Sigmoid colon (tissue), 7 donors: ENCODE measurements around the gene CRYZ. TPM values are rescaled to one million over a fixed set of nuclear protein-coding genes. Genes with fewer than 3 reads are reported as not detected.

Experiments
- DNase-seq: peaks from one replicate; pipeline ENCODE4 v3.0.0-alpha.2; 2019
- H3K27ac ChIP-seq, 4 donors: fragments of 200-600 bp; sonication (generic); one replicate each; pipeline ENCODE4 v1.5.1; 2016 to 2019; ENCODE audit warnings: mild to moderate bottlenecking in 1 of 4
- H3K27me3 ChIP-seq, 3 donors: fragments of 200-600 bp; sonication (generic); one replicate each; pipeline ENCODE4 v1.5.1; 2019; ENCODE audit warnings: mild to moderate bottlenecking in 1 of 3
- H3K36me3 ChIP-seq, 4 donors: fragments of 200-600 bp; sonication (generic); one replicate each; pipeline ENCODE4 v1.5.1; 2016 to 2019
- H3K4me1 ChIP-seq, 4 donors: fragments of 200-600 bp; sonication (generic); one replicate each; pipeline ENCODE4 v1.5.1; 2017 to 2019
- H3K4me3 ChIP-seq, 4 donors: fragments of 200-600 bp; sonication (generic); one replicate each; pipeline ENCODE4 v1.5.1; 2017 to 2019; ENCODE audit warnings: mild to moderate bottlenecking in 2 of 4, moderate library complexity in 1 of 4
- H3K9me3 ChIP-seq, 4 donors: fragments of 200-600 bp in 3 of 4; sonication (generic) in 3 of 4; one replicate each; pipeline versions ENCODE4 v1.5.1 to v1.6.1; 2013 to 2019
- CTCF ChIP-seq, 4 experiments: fragments of 450-650 bp in 3 of 4; fragments of 200-600 bp in 1 of 4; IDR thresholded peaks; one replicate each; pipeline ENCODE4 v1.5.1; 2016 to 2019; ENCODE audit warnings: antibody characterized with exemption in 4 of 4, mild to moderate bottlenecking in 3 of 4, moderate library complexity in 2 of 4
- EP300 ChIP-seq, 4 donors: sonication (generic); formaldehyde crosslinking; IDR thresholded peaks; one replicate each; pipeline ENCODE4 v1.6.1; 2017; ENCODE audit warnings: antibody characterized with exemption in 4 of 4
- POLR2A ChIP-seq, 2 donors: fragments of 450-650 bp; IDR thresholded peaks; one replicate each; pipeline ENCODE4 v1.6.1; 2016; ENCODE audit warnings: antibody characterized with exemption in 2 of 2, mild to moderate bottlenecking in 2 of 2, moderate library complexity in 2 of 2
- POLR2AphosphoS5 ChIP-seq, 4 donors: sonication (generic); formaldehyde crosslinking; IDR thresholded peaks; one replicate each; pipeline ENCODE4 v1.6.1; 2017; ENCODE audit warnings: antibody characterized with exemption in 4 of 4
- WGBS, 2 donors: extraction: QIAGEN DNeasy Blood & Tissue Kit; methylation state at CpG; one replicate each; pipeline ENCODE4 v1.1.7; 2013; 5-methylcytosine and 5-hydroxymethylcytosine counted together
- intact Hi-C: fragments of 100-400 bp; cut with DNase I; formaldehyde crosslinking; loops from one replicate; pipeline ENCODE4 v1.15.1; 2023
- polyA plus RNA-seq, 3 donors: library from polyadenylated mRNA; stranded (reverse); fragments of 200-250 nt; gene quantifications; one replicate each; pipeline ENCODE4 v1.2.3, GENCODE V29; 2013
- total RNA-seq, 4 donors: library from RNA; depleted of rRNA; stranded (reverse); fragments of >200 nt; gene quantifications; one replicate each; pipeline ENCODE4 v1.1.0, GENCODE V29; 2016
- donor health status: healthy with polysubstance abuse.
- donor health status: Bipolar disorder and iron deficiency.
- donor health status: healthy.

Gene CRYZ
- total and polyA plus RNA-seq, 7 donors = 10.4 to 43.2 (median 25.2) TPM

- WGBS, 2 donors = 86 to 94% methylated on average over 6 of the region's 6 CpGs
- intact Hi-C loops = no loop called here
Measured at GRCh38 chr1:74729741-74730478, 2.9 kb downstream of the CRYZ start.

GRCh38 chr1:74728736-74729135 lies 4.1 kb downstream of the CRYZ start:
- no peak for DNase-seq
- WGBS, 2 donors = 72 to 89% methylated on average over 3 of the region's 3 CpGs
- peak overlapping the region in 1 of 4 donors; percentile 31 for H3K27ac ChIP-seq
- intact Hi-C loops = no loop called here
- H3K9me3 ChIP-seq = peaks cover 0 to 6% (median 1%) of the 10 kb centered on the region in 4 donors
- H3K4me3 ChIP-seq = no peak overlapping the region
- TF ChIP-seq POLR2A (IDR thresholded peaks at IDR 0.05) = no peak
- H3K4me1 ChIP-seq = peaks cover 0 to 41% (median 31%) of the 10 kb centered on the region in 4 donors
- H3K36me3 ChIP-seq = peaks cover 0 to 11% (median under 1%) of the 10 kb centered on the region in 4 donors
- no peaks in the 10 kb centered on the region for H3K27me3 ChIP-seq

More at GRCh38 chr1:74729741-74730478, 2.9 kb downstream of the CRYZ start:
- Histone ChIP-seq H3K4me1 (peaks cover 0 to 53% (median 42%) of the 10 kb centered on the region in 4 donors), H3K27me3 (no peaks in the 10 kb centered on the region), H3K36me3 (peaks cover 0 to 3% (median 0%) of the 10 kb centered on the region in 4 donors), H3K27ac (no peak overlapping the region), H3K4me3 (no peak overlapping the region), H3K9me3 (peaks cover 0 to 6% (median 1%) of the 10 kb centered on the region in 4 donors)
- TF ChIP-seq POLR2A (IDR thresholded peaks at IDR 0.05) (no peak), CTCF (IDR thresholded peaks at IDR 0.05) (no peak), POLR2AphosphoS5 (IDR thresholded peaks at IDR 0.05) (no peak), EP300 (IDR thresholded peaks at IDR 0.05) (no peak)
- no peak for DNase-seq

- H3K27ac ChIP-seq = no peak overlapping the region
- peaks cover 8 to 38% (median 21%) of the 10 kb centered on the region in 4 donors for H3K36me3 ChIP-seq
- intact Hi-C loops = no loop called here
- H3K9me3 ChIP-seq = peaks cover 0 to 6% (median 1%) of the 10 kb centered on the region in 4 donors
- no peaks in the 10 kb centered on the region for H3K27me3 ChIP-seq
- TF ChIP-seq CTCF (IDR thresholded peaks at IDR 0.05) (no peak), EP300 (IDR thresholded peaks at IDR 0.05) (no peak), POLR2AphosphoS5 (IDR thresholded peaks at IDR 0.05) (no peak), POLR2A (IDR thresholded peaks at IDR 0.05) (no peak)
- DNase-seq = no peak
- H3K4me1 ChIP-seq = peaks cover 0 to 27% (median 18%) of the 10 kb centered on the region in 4 donors
- H3K4me3 ChIP-seq = no peak overlapping the region
- 96 to 100% methylated on average over 1 of the region's 1 CpG for WGBS, 2 donors
Measured at GRCh38 chr1:74726063-74726462, 6.8 kb downstream of the CRYZ start.

- Histone ChIP-seq H3K27me3 (no peaks in the 10 kb centered on the region), H3K4me1 (peaks cover 0 to 28% (median 24%) of the 10 kb centered on the region in 4 donors), H3K9me3 (no peaks in the 10 kb centered on the region), H3K36me3 (peaks cover 0 to 63% (median 30%) of the 10 kb centered on the region in 4 donors), H3K4me3 (no peak overlapping the region), H3K27ac (no peak overlapping the region)
- DNase-seq = no peak
- no peak for TF ChIP-seq POLR2AphosphoS5 (IDR thresholded peaks at IDR 0.05)
- TF ChIP-seq CTCF (IDR thresholded peaks at IDR 0.05) = no peak
- TF ChIP-seq EP300 (IDR thresholded peaks at IDR 0.05) = no peak
- TF ChIP-seq POLR2A (IDR thresholded peaks at IDR 0.05) = no peak
- intact Hi-C loops = no loop called here
- 98 to 99% methylated on average over 2 of the region's 2 CpGs for WGBS, 2 donors
Measured at GRCh38 chr1:74717626-74718025, 15.2 kb downstream of the CRYZ start.

- 94 to 99% methylated on average over 1 of the region's 1 CpG for WGBS, 2 donors
- TF ChIP-seq POLR2AphosphoS5 (IDR thresholded peaks at IDR 0.05) (no peak), EP300 (IDR thresholded peaks at IDR 0.05) (no peak), CTCF (IDR thresholded peaks at IDR 0.05) (no peak), POLR2A (IDR thresholded peaks at IDR 0.05) (no peak)
- no peak overlapping the region for H3K4me3 ChIP-seq
- H3K9me3 ChIP-seq = no peaks in the 10 kb centered on the region
- no peak for DNase-seq
- H3K36me3 ChIP-seq = peaks cover 0 to 56% (median 24%) of the 10 kb centered on the region in 4 donors
- intact Hi-C loops = no loop called here
- peaks cover 0 to 30% (median 26%) of the 10 kb centered on the region in 4 donors for H3K4me1 ChIP-seq
- H3K27me3 ChIP-seq = no peaks in the 10 kb centered on the region
- H3K27ac ChIP-seq = no peak overlapping the region
Measured at GRCh38 chr1:74716822-74717221, 16.0 kb downstream of the CRYZ start.
